ENCODE measurements around the gene RPP25L. TPM values are rescaled to one million over a fixed set of nuclear protein-coding genes. Genes with fewer than 3 reads are reported as not detected.

RPP25L gene
- total RNA-seq, 1 experiment from 2014 or later: 51.1 TPM

GRCh38 chr9:34629491-34629808, 17.6 kb upstream of the RPP25L start:
- ATAC-seq (no peak), DNase-seq (ENCODE audit: low read depth, low spot score) (no peak)
- Histone ChIP-seq H3K4me2 (ENCODE audit: low read length) (peak overlapping the region; percentile 75), H3K4me3 (replicated peaks in 1 of 2; ENCODE audit: low read depth in 1 of 2, low read length in 2 of 2) (peak overlapping the region in 1 of 2 experiments; percentile 49; a peak in 1 of 4 replicates), H3K79me2 (ENCODE audit: insufficient read depth, low read length) (no peaks in the 10 kb centered on the region), H3K4me1 (ENCODE audit: control insufficient read depth in 1 of 2, insufficient read depth in 2 of 2, low read length in 2 of 2) (peaks cover 8 to 35% of the 10 kb centered on the region in 2 experiments), H3K36me3 (ENCODE audit: control insufficient read depth in 1 of 2, insufficient read depth in 2 of 2, low read length in 2 of 2) (no peaks in the 10 kb centered on the region), H3K9ac (ENCODE audit: low read length) (no peak overlapping the region), H2AFZ (ENCODE audit: low read depth, low read length, poor library complexity, severe bottlenecking) (no peak overlapping the region), H3K27ac (ENCODE audit: low read depth, low read length) (no peak overlapping the region), H3K9me3 (ENCODE audit: control insufficient read depth in 1 of 2, insufficient read depth in 1 of 2, low read depth in 1 of 2, low read length in 2 of 2) (no peaks in the 10 kb centered on the region), H3K27me3 (ENCODE audit: insufficient read depth, low read length) (peaks cover 8% of the 10 kb centered on the region; the same call in 1 of the 2 replicates), H4K20me1 (ENCODE audit: insufficient read depth) (no peaks in the 10 kb centered on the region), H3K9me2 (ENCODE audit: insufficient read depth) (no peaks in the 10 kb centered on the region)
- intact Hi-C loops (cut with micrococcal nuclease): no loop called here
- POLR2A ChIA-PET: interaction anchor here (1.5 to 1.7 kb wide), 2 partner anchors 8 to 9 kb away, joined by 3 to 7 read pairs; partner anchors contain the start of genes DCTN3 and SIGMAR1
- CTCF ChIA-PET: interaction anchor here (1.9 kb wide), 1 partner anchor 9 kb away, joined by 4 read pairs; the partner anchor contains the start of gene DCTN3
- BruUV-seq (replicated peaks): no TSS peak
- RAD21 ChIA-PET (ENCODE audit: low non-redundant PET in 1 of 2, low total read pairs in 2 of 2, uncharacterized antibody in 2 of 2, unreplicated experiment in 2 of 2): no interaction called here
- no peak for TF ChIP-seq SIN3A (IDR thresholded peaks at IDR 0.05; ENCODE audit: low read depth)
- no peak for TF ChIP-seq CBX3 (IDR thresholded peaks at IDR 0.05; ENCODE audit: low read depth)
- no peak for TF ChIP-seq SRF (IDR thresholded peaks at IDR 0.05; ENCODE audit: low read depth)
- no peak for TF ChIP-seq ZFX (IDR thresholded peaks at IDR 0.05)
- no peak for TF ChIP-seq RAD21 (IDR thresholded peaks at IDR 0.05; ENCODE audit: low read depth)
- TF ChIP-seq CEBPB (IDR thresholded peaks at IDR 0.05; ENCODE audit: low read depth): no peak
- no peak for TF ChIP-seq EGR1 (IDR thresholded peaks at IDR 0.05; ENCODE audit: low read depth)
- TF ChIP-seq REST (IDR thresholded peaks at IDR 0.05; ENCODE audit: low read depth): no peak
- TF ChIP-seq ELF1 (IDR thresholded peaks at IDR 0.05; ENCODE audit: borderline replicate concordance, low read depth): no peak
- TF ChIP-seq JUND (IDR thresholded peaks at IDR 0.05): no peak
- TF ChIP-seq, protein P1, sequence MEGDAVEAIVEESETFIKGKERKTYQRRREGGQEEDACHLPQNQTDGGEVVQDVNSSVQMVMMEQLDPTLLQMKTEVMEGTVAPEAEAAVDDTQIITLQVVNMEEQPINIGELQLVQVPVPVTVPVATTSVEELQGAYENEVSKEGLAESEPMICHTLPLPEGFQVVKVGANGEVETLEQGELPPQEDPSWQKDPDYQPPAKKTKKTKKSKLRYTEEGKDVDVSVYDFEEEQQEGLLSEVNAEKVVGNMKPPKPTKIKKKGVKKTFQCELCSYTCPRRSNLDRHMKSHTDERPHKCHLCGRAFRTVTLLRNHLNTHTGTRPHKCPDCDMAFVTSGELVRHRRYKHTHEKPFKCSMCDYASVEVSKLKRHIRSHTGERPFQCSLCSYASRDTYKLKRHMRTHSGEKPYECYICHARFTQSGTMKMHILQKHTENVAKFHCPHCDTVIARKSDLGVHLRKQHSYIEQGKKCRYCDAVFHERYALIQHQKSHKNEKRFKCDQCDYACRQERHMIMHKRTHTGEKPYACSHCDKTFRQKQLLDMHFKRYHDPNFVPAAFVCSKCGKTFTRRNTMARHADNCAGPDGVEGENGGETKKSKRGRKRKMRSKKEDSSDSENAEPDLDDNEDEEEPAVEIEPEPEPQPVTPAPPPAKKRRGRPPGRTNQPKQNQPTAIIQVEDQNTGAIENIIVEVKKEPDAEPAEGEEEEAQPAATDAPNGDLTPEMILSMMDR (IDR thresholded peaks at IDR 0.05 in 2 of 3, conservative IDR thresholded peaks at IDR 0.05 in 1 of 3; ENCODE audit: borderline replicate concordance in 1 of 3, insufficient read depth in 1 of 3, low read depth in 2 of 3, low read length in 2 of 3): no peak
- TF ChIP-seq TCF7L2 (IDR thresholded peaks at IDR 0.05; ENCODE audit: borderline replicate concordance, extremely low read depth, insufficient read depth, insufficient read length): no peak
- no peak for TF ChIP-seq ATF3 (IDR thresholded peaks at IDR 0.05)
- TF ChIP-seq EZH2 (IDR thresholded peaks at IDR 0.05): no peak
- TF ChIP-seq POLR2AphosphoS5 (IDR thresholded peaks at IDR 0.05; ENCODE audit: low read depth, low read length): no peak
- TF ChIP-seq, protein P2, sequence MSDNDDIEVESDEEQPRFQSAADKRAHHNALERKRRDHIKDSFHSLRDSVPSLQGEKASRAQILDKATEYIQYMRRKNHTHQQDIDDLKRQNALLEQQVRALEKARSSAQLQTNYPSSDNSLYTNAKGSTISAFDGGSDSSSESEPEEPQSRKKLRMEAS (IDR thresholded peaks at IDR 0.05): no peak
- TF ChIP-seq, protein P3, sequence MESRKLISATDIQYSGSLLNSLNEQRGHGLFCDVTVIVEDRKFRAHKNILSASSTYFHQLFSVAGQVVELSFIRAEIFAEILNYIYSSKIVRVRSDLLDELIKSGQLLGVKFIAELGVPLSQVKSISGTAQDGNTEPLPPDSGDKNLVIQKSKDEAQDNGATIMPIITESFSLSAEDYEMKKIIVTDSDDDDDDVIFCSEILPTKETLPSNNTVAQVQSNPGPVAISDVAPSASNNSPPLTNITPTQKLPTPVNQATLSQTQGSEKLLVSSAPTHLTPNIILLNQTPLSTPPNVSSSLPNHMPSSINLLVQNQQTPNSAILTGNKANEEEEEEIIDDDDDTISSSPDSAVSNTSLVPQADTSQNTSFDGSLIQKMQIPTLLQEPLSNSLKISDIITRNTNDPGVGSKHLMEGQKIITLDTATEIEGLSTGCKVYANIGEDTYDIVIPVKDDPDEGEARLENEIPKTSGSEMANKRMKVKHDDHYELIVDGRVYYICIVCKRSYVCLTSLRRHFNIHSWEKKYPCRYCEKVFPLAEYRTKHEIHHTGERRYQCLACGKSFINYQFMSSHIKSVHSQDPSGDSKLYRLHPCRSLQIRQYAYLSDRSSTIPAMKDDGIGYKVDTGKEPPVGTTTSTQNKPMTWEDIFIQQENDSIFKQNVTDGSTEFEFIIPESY (IDR thresholded peaks at IDR 0.05; ENCODE audit: extremely low read depth, insufficient replicate concordance, low read length): no peak
- no peak for TF ChIP-seq FOSL1 (IDR thresholded peaks at IDR 0.05; ENCODE audit: low read depth)

Measured in HCT116 (cell line).